Endothelial cell (in vitro differentiated cells): ENCODE measurements around the gene BHMT2. TPM values are rescaled to one million over a fixed set of nuclear protein-coding genes. Genes with fewer than 3 reads are reported as not detected.

Experiments used
- DNase-seq: peaks from one replicate; pipeline ENCODE4 v3.0.0; 2021; ENCODE audit warnings: low spot score
- H3K27ac Mint-ChIP-seq: one replicate; pipeline ENCODE4 v1.8.0; 2021; ENCODE audit warnings: mixed read lengths, inconsistent platforms; ENCODE audit not compliant: unreplicated experiment
- H3K27me3 Mint-ChIP-seq: one replicate; pipeline ENCODE4 v1.8.0; 2021; ENCODE audit warnings: mild to moderate bottlenecking, moderate library complexity, mixed read lengths, inconsistent platforms; ENCODE audit not compliant: unreplicated experiment
- H3K36me3 Mint-ChIP-seq: one replicate; pipeline ENCODE4 v1.8.0; 2021; ENCODE audit warnings: mild to moderate bottlenecking, low read depth, mixed read lengths, inconsistent platforms; ENCODE audit not compliant: unreplicated experiment
- H3K4me1 Mint-ChIP-seq: one replicate; pipeline ENCODE4 v1.8.0; 2021; ENCODE audit warnings: mild to moderate bottlenecking, mixed read lengths, inconsistent platforms; ENCODE audit not compliant: unreplicated experiment
- H3K4me3 Mint-ChIP-seq: one replicate; pipeline ENCODE4 v1.8.0; 2021; ENCODE audit warnings: mild to moderate bottlenecking, mixed read lengths, inconsistent platforms; ENCODE audit not compliant: unreplicated experiment
- H3K9me3 Mint-ChIP-seq: one replicate; pipeline ENCODE4 v1.8.0; 2021; ENCODE audit warnings: mixed read lengths, inconsistent platforms; ENCODE audit not compliant: unreplicated experiment
- CTCF ChIP-seq: fragments of 200-600 bp; sonication (generic); IDR thresholded peaks from one replicate; pipeline ENCODE4 v1.5.0; 2021; ENCODE audit warnings: antibody characterized with exemption; ENCODE audit not compliant: unreplicated experiment
- total RNA-seq: library from RNA; stranded (reverse); fragmentation: NEBNext Ultra II Directional; extraction: Animal tissue kit (Norgen Biotek cat#: 25700); gene quantifications from one replicate; pipeline ENCODE4 v1.2.1, GENCODE V29; 2021; ENCODE audit not compliant: unreplicated experiment

The BHMT2 gene
- total RNA-seq, 1 donor from 2014 or later = not detected

GRCh38 chr5:79122973-79123372, 53.4 kb downstream of the BHMT2 start:
- Mint-ChIP-seq H3K36me3 (no peaks in the 10 kb centered on the region), H3K4me3 (no peak overlapping the region), H3K27me3 (no peaks in the 10 kb centered on the region), H3K27ac (no peak overlapping the region), H3K4me1 (no peaks in the 10 kb centered on the region), H3K9me3 (no peaks in the 10 kb centered on the region)
- no peak for DNase-seq
- TF ChIP-seq CTCF = no peak

GRCh38 chr5:79124607-79125006, 55.0 kb downstream of the BHMT2 start:
- H3K4me1 Mint-ChIP-seq = no peaks in the 10 kb centered on the region
- H3K27ac Mint-ChIP-seq = no peak overlapping the region
- no peak overlapping the region for H3K4me3 Mint-ChIP-seq
- H3K36me3 Mint-ChIP-seq = no peaks in the 10 kb centered on the region
- no peak for DNase-seq
- H3K27me3 Mint-ChIP-seq = no peaks in the 10 kb centered on the region
- TF ChIP-seq CTCF = no peak
- no peaks in the 10 kb centered on the region for H3K9me3 Mint-ChIP-seq

GRCh38 chr5:79130781-79131180, 61.2 kb downstream of the BHMT2 start:
- no peaks in the 10 kb centered on the region for H3K36me3 Mint-ChIP-seq
- no peak for TF ChIP-seq CTCF
- DNase-seq = no peak
- H3K27me3 Mint-ChIP-seq = no peaks in the 10 kb centered on the region
- H3K4me1 Mint-ChIP-seq = no peaks in the 10 kb centered on the region
- H3K9me3 Mint-ChIP-seq = no peaks in the 10 kb centered on the region
- no peak overlapping the region for H3K4me3 Mint-ChIP-seq
- H3K27ac Mint-ChIP-seq = no peak overlapping the region

- H3K36me3 Mint-ChIP-seq = no peaks in the 10 kb centered on the region
- H3K4me3 Mint-ChIP-seq = peak overlapping the region; percentile 62
- H3K27me3 Mint-ChIP-seq = no peaks in the 10 kb centered on the region
- no peak for DNase-seq
- no peaks in the 10 kb centered on the region for H3K4me1 Mint-ChIP-seq
- TF ChIP-seq CTCF = peak; percentile 70
- H3K27ac Mint-ChIP-seq = peak overlapping the region; percentile 97
- no peaks in the 10 kb centered on the region for H3K9me3 Mint-ChIP-seq
Measured at GRCh38 chr5:79133121-79133656, 63.6 kb downstream of the BHMT2 start.

- peak; percentile 75 for DNase-seq
- H3K4me3 Mint-ChIP-seq = peak overlapping the region; percentile 62
- H3K9me3 Mint-ChIP-seq = no peaks in the 10 kb centered on the region
- H3K36me3 Mint-ChIP-seq = no peaks in the 10 kb centered on the region
- H3K4me1 Mint-ChIP-seq = no peaks in the 10 kb centered on the region
- H3K27me3 Mint-ChIP-seq = no peaks in the 10 kb centered on the region
- H3K27ac Mint-ChIP-seq = peak overlapping the region; percentile 97
- no peak for TF ChIP-seq CTCF
Measured at GRCh38 chr5:79133657-79134451, 64.3 kb downstream of the BHMT2 start.
